Measurements from ENCODE around the gene PKD1L1.

Gene PKD1L1

DNA sequence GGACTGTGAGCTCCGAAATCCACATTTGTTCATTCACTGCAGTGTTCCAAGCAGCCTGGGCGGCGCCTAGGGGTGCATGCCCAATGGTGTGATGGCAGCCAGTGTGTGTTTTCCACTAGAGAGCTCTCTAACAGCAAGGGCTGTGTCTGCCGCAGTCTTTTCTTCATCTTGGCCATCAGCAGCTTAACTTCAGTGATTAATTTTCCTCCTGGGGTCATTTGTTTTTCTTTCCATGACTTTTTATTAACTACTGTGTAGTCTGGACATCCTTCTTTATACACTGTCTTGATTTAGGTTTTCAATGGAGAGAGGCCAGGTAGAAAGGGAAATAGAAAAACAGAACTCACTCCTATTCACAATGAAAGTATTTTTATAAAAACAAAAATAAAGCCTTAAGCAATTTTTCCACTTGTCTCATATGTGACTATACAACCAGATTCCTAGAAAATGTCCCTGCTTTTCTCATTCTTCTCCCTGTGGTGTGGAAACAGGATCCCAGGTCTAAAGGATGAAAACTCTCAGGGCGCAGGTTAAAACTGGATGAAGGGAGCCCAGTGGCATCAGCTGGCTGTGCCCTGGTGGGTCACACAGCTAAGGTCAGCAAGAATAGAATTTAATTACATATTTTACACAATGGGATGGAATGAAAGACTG is 176.8 kb downstream of the PKD1L1 start:
- no peak overlapping the region for H3K4me3 ChIP-seq (ENCODE audit: low read depth, low read length)
- TF ChIP-seq POLR2A (IDR thresholded peaks at IDR 0.05; ENCODE audit: extremely low read depth, insufficient read length) (no peak), MYC (IDR thresholded peaks at IDR 0.05; ENCODE audit: low read depth, low read length) (no peak)
- TF ChIP-seq, protein P1, sequence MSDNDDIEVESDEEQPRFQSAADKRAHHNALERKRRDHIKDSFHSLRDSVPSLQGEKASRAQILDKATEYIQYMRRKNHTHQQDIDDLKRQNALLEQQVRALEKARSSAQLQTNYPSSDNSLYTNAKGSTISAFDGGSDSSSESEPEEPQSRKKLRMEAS (IDR thresholded peaks at IDR 0.05; ENCODE audit: low read depth, low read length), result no peak
- TF ChIP-seq, protein P2, sequence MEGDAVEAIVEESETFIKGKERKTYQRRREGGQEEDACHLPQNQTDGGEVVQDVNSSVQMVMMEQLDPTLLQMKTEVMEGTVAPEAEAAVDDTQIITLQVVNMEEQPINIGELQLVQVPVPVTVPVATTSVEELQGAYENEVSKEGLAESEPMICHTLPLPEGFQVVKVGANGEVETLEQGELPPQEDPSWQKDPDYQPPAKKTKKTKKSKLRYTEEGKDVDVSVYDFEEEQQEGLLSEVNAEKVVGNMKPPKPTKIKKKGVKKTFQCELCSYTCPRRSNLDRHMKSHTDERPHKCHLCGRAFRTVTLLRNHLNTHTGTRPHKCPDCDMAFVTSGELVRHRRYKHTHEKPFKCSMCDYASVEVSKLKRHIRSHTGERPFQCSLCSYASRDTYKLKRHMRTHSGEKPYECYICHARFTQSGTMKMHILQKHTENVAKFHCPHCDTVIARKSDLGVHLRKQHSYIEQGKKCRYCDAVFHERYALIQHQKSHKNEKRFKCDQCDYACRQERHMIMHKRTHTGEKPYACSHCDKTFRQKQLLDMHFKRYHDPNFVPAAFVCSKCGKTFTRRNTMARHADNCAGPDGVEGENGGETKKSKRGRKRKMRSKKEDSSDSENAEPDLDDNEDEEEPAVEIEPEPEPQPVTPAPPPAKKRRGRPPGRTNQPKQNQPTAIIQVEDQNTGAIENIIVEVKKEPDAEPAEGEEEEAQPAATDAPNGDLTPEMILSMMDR (IDR thresholded peaks at IDR 0.05; ENCODE audit: low read depth, low read length), result no peak
- no peak for DNase-seq (ENCODE audit: low read depth)

GRCh38 chr7:47766126-47766525 is 182.1 kb downstream of the PKD1L1 start:
- no peak overlapping the region for H3K4me3 ChIP-seq (ENCODE audit: low read depth, low read length)
- TF ChIP-seq MYC (IDR thresholded peaks at IDR 0.05; ENCODE audit: low read depth, low read length), result no peak
- TF ChIP-seq, protein P2 (IDR thresholded peaks at IDR 0.05; ENCODE audit: low read depth, low read length), result no peak
- TF ChIP-seq, protein P1 (IDR thresholded peaks at IDR 0.05; ENCODE audit: low read depth, low read length), result no peak
- TF ChIP-seq POLR2A (IDR thresholded peaks at IDR 0.05; ENCODE audit: extremely low read depth, insufficient read length), result no peak
- DNase-seq (ENCODE audit: low read depth), result no peak

DNA sequence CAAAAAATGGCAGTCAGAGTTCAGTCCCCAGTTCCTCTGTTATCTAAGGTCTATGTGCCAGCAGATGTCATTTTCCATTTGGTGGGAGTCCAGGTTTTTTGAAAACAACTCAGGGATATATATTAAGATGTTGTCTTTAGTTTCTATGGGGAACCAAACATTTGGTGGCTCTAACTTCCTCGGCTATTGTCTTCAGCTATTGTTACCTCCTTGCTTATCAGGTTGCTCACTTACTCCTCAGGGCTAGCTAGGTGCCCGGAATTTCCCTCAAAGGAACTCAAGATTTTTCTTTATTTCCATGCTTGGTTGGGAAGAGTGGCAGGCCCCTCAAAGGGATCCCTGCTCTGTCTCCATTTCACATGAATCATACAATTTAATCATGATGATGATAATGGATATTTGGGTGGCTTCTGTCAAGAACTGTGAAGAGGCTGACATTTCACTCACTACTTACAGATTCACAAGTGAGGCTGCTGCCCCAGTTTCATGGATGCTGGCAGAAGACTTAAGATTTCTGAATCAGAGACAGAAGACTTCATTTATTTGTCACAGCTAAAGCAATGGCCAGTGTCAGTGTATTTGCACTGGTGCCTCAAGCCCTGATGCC is 182.8 kb downstream of the PKD1L1 start:
- DNase-seq (ENCODE audit: low read depth), result no peak
- TF ChIP-seq POLR2A (IDR thresholded peaks at IDR 0.05; ENCODE audit: extremely low read depth, insufficient read length) (no peak), MYC (IDR thresholded peaks at IDR 0.05; ENCODE audit: low read depth, low read length) (no peak)
- TF ChIP-seq, protein P2 (IDR thresholded peaks at IDR 0.05; ENCODE audit: low read depth, low read length), result no peak
- TF ChIP-seq, protein P1 (IDR thresholded peaks at IDR 0.05; ENCODE audit: low read depth, low read length), result no peak
- H3K4me3 ChIP-seq (ENCODE audit: low read depth, low read length), result no peak overlapping the region

DNA sequence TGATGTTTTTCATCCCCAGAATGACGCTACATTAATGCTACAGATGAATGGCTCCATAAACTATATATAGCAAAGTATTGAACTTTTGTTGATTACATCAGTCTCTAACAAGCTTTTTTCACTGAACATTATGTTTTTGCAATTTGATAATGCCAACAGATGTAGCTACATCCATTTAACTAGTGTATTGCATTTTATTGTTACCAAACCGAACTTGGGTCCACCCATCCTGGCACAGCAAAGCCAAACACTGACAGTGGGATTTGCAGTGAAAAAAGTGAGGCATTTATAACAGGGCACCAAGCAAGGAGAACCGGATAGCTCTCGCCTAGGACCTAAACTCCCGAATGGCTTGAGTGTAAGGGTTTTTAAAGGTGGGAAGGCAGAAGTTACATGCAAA is 183.5 kb downstream of the PKD1L1 start:
- TF ChIP-seq MYC (IDR thresholded peaks at IDR 0.05; ENCODE audit: low read depth, low read length) (no peak), POLR2A (IDR thresholded peaks at IDR 0.05; ENCODE audit: extremely low read depth, insufficient read length) (no peak)
- TF ChIP-seq, protein P2 (IDR thresholded peaks at IDR 0.05; ENCODE audit: low read depth, low read length), result no peak
- TF ChIP-seq, protein P1 (IDR thresholded peaks at IDR 0.05; ENCODE audit: low read depth, low read length), result no peak
- DNase-seq (ENCODE audit: low read depth), result no peak

DNA sequence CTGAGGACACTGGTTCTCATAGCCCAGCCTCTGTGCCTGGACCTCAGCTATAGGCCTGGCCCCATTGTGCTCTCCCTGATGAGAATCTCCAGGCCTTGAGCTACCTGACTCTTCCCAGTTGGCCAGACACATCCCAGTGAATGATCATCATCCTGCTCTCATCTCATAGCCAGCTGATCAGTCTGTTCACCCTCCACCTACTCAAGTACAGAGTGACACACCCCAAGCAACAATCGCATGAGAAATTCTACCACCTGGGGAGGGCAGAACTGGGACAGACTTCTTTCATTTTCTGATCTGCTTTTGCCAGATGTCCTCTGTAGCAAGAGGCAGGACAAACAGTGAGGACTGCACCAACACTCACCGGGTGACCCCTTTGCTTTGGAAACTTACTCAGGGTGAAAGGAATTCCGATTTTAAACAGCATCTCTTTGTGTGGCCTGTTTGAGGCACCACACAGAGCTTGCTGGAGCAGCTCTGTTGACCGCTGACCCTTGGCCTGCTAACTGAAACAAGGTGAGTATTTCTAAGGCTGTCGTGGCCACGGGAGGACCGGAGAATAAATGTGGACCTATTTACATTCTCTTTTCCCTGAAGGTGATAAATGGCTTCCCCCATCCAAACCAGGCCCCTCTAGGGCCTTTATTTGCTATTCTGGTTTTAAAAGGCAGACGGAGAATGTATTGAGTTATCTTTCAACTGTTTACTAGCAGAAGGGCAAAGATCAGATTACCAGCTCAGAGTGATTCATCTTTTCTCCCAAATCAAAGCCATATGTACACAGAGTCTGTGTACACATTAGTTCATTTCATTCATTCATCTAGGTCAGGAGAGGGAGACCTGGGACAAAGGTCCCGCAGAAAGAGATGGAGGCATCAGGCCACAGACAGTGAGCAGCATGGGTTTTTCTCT is 184.9 kb downstream of the PKD1L1 start:
- no peak for DNase-seq (ENCODE audit: low read depth)
- H3K4me3 ChIP-seq (ENCODE audit: low read depth, low read length), result no peak overlapping the region
- TF ChIP-seq MYC (IDR thresholded peaks at IDR 0.05; ENCODE audit: low read depth, low read length), result no peak
- TF ChIP-seq, protein P2 (IDR thresholded peaks at IDR 0.05; ENCODE audit: low read depth, low read length), result no peak

More for the DNA sequence above, 183.5 kb downstream of the PKD1L1 start:
- H3K4me3 ChIP-seq (ENCODE audit: low read depth, low read length), result no peak overlapping the region

Measured in NB4 (cell line).